Inflammatory macrophage treated with lipopolysaccharide for 4 hours (primary cell): ENCODE results near the gene CCDC93.
"Not testable (repeated sequence)": the region's sequence is repeated elsewhere in the genome, so short reads cannot be mapped to it uniquely, and the experiment has no call there.

Experiments used
- DNase-seq: peaks from one replicate; pipeline ENCODE4 v3.0.0-alpha.2; 2020

CCDC93 gene

DNA sequence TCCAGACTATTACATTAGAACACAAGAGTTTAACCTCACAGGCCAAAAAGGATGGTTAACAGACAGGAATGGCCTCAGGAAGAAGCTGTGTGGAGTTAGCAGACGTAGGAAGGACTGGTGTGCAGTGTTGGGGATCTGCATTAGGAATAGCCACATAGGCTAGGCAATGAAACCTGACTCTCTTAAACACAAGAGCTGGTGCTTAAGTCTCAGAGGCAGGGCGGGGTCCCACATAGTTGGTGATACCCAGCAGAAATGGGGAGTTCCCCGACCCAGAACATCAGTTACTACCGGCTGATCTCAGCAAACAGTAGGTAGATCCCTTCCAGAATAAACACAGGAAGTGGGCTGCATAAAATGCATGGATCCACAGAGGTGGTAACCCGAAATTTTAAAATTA is 64.1 kb downstream of the CCDC93 start:
- no peak for DNase-seq

DNA sequence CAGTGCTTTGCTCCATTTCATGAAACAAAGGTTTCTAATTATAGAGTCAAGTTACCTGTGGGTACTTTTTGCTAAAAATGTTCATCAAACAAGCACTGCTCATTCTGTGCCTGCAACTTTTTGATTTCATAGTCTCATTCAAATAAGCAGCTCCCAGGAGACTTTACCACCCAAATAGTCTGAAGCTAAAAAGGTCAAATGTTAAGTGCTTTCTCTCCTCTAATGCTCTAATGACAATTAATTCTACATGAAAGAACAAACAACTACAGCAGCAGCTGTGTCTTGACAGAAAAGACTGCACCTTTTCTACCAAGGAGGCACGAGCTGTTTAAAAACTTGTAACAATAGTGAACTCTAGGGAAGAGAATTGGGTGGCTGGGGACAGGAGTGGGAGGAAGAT is 65.3 kb downstream of the CCDC93 start:
- DNase-seq: no peak

DNA sequence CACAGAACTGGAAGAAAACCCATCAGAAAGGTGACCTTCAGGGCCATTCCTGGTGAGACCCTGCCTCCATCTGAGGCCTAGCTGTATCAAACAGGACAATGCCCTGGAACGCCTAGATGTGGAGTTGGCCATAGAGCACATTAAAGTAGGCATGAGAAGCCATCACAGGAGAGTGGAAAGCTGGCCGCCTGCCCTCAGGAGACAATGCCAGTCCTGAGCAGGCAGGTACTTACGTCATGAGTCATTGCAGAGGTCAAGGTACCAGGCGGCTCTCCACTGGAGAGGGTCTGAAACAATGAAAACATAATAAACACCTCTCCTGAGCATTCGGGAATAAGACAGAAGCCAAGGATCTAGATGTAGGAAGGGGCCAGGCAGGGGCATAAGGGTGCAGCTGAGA is 68.6 kb downstream of the CCDC93 start:
- no peak for DNase-seq

DNA sequence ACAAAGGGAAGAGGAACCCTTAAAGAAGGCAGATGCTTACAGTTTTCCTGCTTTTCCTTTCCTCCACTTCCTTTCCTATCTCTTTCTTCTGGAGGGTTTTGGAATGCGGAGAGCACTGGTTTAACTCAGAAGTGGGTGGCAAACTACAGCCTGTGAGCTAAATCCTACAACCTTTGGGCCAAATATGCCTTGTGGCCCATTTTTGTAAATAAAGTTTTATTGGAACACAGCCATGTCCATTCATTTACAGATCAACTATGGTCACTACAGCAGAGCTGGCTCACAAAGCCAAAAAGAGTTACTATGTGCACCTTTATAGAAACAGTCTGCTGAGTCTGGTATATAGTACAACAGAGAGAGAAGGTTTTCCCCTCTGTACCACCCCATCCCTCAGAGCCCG is 69.1 kb downstream of the CCDC93 start:
- DNase-seq: no peak

DNA sequence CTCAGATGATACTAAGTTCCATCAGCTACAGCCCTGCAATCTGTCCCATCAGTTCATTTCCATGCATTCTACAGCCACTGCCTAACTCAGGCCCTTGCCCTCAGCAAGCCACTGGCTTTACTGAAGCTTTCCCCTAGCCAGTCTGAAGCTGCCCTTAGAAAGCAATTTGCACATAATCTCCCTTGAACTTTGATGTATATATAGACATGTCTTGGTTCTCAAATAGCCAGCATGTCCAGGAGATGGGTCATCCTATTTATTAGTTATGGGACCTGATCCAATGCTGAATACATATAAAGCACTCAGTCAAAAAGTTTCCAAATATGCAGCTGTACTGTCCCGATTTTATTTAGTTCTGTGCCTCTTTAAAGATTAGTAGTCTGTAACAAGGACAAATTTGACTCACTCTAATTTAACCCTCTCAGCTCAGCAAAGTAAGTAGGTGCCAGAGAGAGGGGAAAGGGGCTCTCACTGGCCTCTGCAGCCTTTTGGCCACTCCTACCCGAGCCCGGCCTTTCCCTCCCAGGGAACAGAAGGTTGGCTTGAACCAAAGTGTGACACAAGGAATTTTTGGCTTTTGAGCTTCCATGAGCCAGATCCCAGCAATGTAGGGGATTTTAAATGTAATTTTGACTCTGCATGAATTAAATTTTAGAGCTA is 70.7 kb downstream of the CCDC93 start:
- no peak for DNase-seq

DNA sequence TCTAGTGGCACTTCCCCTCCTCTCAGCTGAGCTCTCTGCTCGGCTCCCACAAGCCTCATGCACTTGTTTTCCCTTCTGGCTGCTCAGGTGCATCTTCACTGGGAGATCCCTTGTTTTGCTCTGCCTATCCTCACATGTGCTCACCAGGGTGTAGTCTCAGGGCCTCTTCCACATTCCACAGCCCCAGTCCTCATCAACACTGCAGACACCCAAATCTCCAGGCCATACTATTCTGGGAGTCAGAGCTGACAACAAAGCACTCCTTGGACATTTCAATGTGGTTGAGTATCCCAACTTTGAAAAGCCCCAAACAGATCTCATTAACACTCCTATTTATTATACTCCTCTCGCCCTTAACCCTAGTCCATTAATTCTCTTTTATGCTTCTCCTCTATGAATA is 71.3 kb downstream of the CCDC93 start:
- DNase-seq: no peak

DNA sequence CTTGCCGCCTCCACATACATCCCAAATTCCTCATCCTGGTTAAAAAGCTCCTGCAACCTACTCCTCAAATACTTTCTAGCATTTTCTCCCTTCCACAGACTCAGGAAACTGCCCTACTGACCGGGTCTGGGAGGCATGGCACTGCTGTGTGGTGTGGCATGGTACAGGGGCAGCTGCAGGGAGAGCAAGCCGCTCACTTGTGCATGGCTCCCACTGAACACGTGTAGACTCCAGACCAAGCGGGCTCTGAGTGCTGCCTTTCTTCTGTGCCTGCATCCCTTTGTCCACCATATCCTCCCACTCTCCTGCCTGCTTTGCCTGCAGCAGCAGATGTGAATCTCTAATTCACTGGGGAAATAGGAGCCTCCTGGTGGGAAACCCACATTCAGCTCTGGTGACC is 72.2 kb downstream of the CCDC93 start:
- DNase-seq: no peak

DNA sequence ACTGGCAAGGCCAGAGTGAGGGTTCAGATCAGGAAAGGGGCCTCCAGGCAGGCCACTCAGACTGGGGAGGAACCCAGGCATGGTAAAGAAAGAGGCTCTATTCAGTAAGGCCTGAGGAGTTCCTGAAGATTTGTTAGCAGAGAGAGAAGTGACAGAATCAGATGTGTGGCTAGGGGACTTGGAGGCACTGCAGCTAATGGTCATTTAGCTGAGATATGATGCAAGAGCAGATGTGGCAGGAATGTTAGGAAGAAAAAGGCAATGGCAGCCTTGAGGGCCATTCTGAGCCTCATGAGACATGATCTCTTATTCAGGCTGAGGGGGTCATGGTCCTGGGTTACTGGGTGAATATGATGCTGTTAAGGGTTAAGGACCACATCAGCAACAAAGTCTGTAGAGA is 73.4 kb downstream of the CCDC93 start:
- DNase-seq: no peak

DNA sequence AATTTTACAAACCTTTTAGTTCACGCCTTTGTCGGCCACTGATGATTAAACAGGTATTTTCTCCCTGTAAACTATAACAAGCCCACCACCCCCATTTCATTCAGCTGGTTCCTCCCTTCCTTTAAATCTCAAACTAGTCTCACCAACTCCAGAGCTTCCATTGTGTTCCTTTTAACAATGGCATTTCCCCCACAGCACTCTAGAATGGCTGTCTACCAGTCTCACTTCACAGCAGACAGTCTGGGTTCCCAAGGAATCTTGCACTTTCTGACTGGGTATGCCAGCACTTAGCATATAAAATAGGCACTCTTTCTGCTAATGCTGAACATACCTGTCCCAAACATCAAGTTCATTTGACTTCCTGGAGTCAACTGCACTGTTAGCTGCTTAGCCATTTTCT is 75.3 kb downstream of the CCDC93 start:
- no peak for DNase-seq

DNA sequence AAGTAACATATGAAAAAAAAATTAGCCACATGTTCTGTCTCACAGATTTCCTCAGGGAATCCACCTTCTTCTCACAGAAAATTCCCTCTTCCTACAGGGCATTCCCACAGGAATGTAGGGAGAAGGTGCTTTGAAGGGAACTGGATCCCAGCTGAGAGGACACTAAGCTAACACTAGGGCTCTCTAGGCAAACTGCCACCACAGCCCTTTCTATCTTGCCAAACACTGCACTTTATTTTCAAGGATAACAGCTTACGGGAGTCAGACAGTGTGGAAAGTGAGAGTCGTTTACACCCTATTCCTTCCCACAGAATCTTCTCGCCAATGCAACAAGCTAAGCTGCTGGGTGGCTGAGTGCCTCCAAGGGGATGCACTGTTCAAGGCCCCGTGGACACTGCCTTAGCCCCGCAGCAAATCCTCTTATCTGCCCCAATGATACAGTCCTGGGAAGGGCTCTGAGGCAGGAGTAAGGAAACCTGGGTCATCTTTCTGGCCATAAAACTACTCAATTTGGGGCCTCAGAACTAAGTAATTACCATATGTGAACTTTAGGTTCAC is 76.9 kb downstream of the CCDC93 start:
- DNase-seq: no peak

DNA sequence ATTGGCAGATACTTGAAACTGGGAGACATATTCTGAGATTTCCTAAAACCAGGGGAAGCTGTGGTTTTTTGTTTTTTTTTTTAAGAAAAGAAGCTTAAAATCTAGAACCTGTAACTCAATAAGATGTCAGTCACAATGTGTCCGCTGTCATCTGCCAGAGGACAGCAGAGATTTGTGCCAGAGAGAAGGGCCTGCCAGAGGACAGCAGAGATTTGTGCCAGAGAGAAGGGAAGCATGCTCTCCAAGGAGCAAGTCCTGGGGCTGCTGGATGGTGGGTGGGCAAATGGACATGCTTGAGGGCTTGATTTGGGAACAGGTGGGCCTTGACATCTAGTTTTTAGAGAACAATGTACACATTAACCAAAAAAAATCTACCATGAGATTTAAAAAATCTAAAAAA is 77.9 kb downstream of the CCDC93 start:
- no peak for DNase-seq

DNA sequence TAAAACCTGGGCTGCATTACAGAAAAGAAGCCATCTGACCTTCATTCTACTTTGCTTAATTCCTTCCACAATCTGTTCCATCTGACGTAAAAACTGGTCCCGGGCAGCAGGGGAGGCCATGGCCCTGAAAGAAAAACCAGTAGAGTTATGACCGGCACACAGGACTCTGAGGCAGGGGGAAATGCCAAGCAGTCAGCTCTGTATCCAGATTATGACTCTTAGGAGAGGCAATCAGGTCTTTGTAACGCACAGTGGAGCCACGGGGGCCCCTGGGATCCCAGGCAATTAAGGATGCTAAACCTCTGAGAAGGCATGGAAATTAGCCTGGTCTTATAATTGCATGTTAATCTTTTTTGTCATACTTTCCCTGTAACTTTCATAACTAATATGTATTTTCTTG is 78.4 kb downstream of the CCDC93 start:
- no peak for DNase-seq

DNA sequence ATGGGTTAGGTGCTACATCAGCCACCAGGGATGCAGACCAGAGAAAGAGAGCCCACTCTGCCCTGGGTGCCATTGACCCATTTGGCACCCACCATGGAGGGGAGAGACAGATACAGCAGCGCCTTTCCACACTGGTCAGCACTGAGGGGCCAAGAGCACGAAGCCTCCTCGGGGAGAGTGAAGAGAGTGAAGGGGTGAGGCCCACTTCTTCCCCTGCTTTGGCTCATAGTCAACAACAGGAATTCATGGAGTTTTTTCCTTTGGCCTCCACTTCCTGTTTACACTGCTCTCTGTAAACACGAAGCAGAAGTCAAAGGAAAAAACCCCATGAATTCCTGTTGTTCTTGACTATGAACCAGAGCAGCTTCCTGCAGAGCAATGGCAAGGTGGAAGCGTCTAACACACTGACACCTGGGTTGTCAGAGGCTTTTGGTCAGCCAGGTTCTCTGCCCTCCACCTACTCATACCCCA is 80.0 kb downstream of the CCDC93 start:
- DNase-seq: no peak

DNA sequence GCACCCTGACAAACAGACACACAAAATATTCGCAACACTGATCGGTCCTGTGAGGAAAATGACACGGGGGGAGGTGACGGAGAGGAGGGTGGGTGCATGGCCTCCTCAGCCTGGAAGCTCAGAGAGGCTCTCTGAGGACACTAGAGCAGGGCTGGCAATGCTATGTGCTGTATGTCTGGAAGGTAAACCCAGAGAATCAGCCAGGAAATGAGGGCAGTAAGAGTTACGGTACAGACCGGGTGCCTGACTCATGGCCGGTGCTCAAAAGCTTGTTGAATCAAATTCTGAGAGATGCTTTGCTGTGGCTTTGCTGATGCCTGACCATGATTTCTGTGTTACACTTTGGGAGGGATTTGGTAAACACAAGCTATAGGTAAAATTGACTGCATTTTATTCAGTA is 81.9 kb downstream of the CCDC93 start:
- DNase-seq: no peak

DNA sequence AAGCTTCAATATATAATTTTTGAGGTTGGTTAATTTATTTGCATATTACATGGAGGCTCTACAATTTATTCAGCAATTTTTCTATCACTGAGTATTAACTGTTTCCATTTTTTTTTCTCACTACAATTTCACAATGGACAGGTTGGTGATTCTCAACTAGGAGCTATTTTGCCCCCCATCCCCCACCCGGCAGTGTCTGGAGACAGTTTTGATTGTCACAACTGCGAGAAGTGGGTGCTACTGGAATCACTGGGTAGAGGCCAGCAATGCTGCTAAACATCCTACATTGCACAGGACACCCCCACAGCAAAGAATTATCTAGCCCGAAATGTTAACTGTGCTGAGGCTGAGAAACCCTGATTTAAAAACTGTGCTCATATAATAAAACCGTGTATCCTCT is 82.6 kb downstream of the CCDC93 start:
- no peak for DNase-seq

DNA sequence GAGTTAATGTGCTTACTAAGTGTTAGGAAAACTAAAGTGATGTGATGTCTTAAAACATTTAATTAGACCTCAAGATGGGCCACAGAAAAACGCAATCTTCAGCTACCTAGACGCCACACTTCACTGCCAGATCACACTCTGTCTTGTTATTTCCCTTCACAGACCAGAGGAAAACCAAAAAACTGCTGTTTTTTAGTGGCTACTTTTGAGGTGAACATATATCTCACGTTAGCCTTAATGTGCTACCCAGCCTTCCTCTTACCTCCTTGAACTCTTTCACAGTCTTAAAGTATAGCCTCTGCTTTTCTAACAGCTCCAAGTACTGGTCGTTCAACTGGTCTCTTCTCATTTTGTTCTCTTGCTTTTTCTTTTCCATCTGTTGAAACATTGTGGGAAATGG is 83.1 kb downstream of the CCDC93 start:
- DNase-seq: no peak

DNA sequence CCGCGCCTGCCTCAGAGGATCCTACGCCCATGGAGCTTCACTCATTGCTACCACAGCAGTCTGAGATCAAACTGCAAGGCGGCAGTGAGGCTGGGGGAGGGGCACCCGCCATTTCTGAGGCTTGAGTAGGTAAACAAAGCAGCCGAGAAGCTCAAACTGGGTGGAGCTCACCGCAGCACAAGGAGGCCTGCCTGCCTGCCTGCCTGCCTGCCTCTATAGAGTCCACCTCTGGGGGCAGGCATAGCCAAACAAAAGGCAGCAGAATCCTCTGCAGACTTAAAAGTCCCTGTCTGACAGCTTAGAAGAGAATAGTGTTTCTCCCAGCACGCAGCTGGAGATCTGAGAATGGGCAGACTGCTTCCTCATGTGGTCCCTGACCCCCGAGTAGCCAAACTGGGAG is 90.4 kb downstream of the CCDC93 start:
- DNase-seq: not testable (repeated sequence)

DNA sequence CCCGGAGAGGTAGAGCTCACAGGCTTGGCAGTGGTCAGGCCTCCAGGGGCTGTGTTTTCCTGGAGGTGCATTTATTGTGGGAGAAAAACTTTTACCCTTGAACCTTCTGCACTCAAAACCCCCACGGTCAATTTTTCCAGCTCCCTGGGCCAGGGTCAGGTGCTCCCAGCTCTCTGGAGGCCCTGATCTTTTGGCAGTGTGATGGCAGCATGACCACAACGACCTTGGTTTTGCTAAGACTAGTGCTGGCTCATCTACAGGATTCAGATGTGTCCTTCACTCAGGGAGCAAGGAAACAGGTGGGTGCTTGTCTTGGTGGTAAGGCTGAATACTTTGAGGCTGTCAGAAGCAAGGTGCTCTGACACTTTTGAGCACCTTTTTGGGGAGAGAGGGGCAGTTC is 92.3 kb downstream of the CCDC93 start:
- DNase-seq: no peak

DNA sequence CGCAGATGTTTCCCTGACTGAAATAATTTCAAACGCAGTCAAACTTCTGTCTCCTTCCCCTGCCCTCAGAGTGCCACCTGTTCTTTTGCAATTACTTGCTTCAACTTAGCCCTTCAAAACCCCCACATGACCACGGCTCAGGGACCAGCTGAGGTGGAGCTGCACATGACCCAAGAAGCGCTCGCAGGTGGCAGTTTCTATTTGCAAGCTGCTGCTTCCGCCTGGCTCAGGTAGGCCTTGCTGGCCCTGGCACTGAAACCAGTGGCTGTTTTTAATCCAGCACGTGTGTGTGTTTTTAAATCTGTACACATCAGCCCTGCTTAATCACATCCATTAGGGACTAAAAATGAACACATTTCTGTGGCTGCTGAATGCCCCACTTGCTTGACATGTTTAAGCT is 95.3 kb downstream of the CCDC93 start:
- no peak for DNase-seq

DNA sequence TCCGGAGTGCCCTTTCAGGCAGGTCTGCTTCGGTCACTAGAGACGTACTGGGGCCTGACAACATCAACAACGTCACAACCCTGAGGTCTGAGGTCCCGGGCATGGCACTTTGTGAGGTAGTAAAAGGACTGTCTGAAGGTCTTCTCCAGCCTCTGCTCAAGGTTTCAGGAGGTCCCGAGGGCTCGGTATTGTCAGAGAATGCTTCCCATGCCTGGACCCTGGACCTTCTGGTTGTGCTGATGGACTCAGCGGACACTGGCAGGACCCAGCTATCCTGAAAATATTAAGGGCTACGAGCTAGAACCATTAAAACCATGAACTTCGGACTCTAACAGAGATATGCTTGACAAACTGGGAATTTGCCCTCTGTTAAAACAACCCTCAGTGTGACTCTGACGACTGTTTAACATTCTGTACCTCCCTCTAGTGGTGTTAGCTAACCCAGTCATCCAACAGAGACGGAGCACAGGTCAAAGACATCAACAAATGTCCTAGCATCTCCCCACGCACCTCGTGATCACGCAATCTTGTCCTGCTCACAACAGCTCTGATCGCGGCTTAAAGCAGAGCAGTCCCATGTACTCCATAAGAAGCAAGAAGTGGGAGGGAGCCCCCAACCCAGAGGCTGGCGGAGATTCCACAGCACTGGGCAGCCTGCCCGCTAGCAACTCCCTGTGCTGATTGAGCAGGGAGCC is 96.5 kb downstream of the CCDC93 start:
- no peak for DNase-seq

DNA sequence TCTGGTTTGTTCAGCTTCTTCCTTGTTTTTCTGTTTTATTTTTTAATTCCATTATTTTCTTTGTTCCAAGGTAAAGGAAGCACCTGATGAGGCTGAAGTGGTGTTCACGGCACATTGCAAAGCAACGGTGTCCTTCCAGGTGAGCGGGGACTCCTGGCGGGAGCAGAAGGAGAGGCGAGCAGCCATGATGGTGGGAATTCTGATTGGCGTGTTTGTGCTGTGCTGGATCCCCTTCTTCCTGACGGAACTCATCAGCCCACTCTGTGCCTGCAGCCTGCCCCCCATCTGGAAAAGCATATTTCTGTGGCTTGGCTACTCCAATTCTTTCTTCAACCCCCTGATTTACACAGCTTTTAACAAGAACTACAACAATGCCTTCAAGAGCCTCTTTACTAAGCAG is 110.9 kb downstream of the CCDC93 start:
- no peak for DNase-seq

DNA sequence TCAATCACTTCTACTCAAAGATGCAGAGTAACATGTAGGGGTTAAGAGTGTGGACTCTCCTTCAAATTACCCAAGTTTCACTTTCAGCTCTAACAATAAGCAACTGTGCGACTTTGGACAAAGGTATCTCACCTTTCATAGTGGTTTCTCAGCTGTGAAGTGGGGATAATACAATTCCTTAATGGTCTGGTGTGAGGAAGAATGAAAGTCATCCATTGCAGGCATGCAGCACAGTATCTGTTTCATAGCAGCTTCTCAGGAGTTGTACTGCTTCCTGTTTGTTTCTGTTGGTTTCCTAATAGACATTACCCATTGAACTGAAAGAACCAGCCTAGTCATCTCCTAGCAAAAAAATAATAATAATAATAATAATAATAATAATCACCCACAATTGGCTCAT is 125.0 kb downstream of the CCDC93 start:
- DNase-seq: no peak

DNA sequence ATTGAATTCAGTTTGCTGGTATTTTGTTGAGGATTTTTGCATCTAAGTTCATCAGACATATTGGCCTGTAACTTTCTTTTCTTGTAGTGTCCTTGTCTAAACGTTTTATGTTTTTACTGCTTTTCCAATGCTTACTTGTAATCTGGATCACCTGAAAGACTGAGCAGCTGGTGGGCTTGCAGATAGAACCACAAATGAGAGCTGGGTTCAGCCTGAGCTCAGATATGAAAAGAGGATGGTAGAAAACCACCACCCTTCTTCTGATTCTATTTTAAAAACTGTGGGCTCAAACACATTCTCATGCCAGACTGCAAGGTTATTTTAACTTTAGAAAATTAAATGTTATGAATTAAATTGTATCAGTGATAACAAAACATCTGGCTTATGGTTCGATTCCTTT is 128.6 kb downstream of the CCDC93 start:
- no peak for DNase-seq

DNA sequence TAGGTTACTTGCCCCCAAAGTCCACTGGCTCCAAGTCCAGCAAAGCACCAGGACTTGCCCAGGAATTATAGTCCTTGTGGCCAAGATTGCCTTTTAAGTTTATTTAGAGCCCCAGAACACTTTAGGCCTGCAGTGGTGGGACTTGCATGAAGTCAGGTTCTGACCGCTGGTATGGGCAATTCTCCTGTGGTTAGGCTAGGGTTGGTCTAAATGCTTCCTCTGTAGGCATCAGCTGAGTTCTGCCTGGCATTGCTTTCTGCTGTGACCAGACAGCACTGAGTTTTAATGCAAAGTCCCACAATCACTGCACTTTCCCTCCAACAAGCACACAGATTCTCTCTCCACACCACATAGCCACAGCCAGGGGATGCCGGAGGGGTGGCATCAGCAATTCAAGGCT is 134.9 kb downstream of the CCDC93 start:
- DNase-seq: no peak

DNA sequence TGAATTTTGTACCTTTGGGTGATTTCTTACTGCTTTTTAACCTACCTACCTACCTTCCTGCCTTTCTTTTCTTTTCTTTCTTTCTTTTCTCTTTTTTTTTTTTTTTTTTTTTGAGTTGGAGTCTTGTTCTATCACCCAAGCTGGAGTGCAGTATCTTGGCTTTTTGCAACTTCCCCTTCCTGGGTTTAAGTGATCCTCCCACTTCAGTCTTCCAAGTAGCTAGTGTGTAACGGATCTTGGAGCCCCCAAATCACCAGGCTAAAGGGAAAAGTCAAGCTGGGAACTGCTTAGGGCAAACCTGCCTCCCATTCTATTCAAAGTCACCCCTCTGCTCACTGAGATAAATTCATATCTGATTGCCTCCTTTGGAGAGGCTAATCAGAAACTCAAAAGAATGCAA is 138.1 kb downstream of the CCDC93 start:
- no peak for DNase-seq
